HCT116 (cell line): ENCODE measurements around the gene TYW1.
"Not testable (repeated sequence)": the region's sequence is repeated elsewhere in the genome, so short reads cannot be mapped to it uniquely, and the experiment has no call there.

Experiments used
- CTCF ChIP-seq, 3 experiments: fragments of 200-600 bp in 1 of 3; sonication (generic) in 1 of 3; IDR thresholded peaks in 2 of 3; conservative IDR thresholded peaks in 1 of 3; 2 replicates each; pipeline ENCODE4 v1.5.1; 2012 to 2017; ENCODE audit warnings: low read depth in 2 of 3, low read length in 2 of 3, antibody characterized with exemption in 1 of 3, borderline replicate concordance in 1 of 3, control low read depth in 1 of 3, mild to moderate bottlenecking in 1 of 3, mixed read lengths in 1 of 3, mixed run types in 1 of 3, moderate library complexity in 1 of 3; ENCODE audit not compliant: insufficient read depth in 1 of 3
- EZH2 ChIP-seq: fragments of 200-600 bp; sonication (generic); IDR thresholded peaks from 2 replicates; pipeline ENCODE4 v1.6.1; 2017; ENCODE audit warnings: antibody characterized with exemption, mixed run types
- EZH2phosphoT487 ChIP-seq: fragments of 200-600 bp; IDR thresholded peaks from 2 replicates; pipeline ENCODE4 v1.6.1; 2018; ENCODE audit warnings: antibody characterized with exemption, borderline replicate concordance
- JUND ChIP-seq: IDR thresholded peaks from 2 replicates; pipeline ENCODE4 v1.6.1; 2012
- POLR2AphosphoS5 ChIP-seq: IDR thresholded peaks from 2 replicates; pipeline ENCODE4 v1.6.1; 2011; ENCODE audit warnings: mild to moderate bottlenecking, low read depth, low read length, moderate library complexity
- RAD21 ChIP-seq: IDR thresholded peaks from 2 replicates; pipeline ENCODE4 v1.6.1; 2012; ENCODE audit warnings: low read depth, mild to moderate bottlenecking
- REST ChIP-seq: IDR thresholded peaks from 2 replicates; pipeline ENCODE4 v1.6.1; 2012; ENCODE audit warnings: low read depth
- TCF7L2 ChIP-seq: IDR thresholded peaks from 2 replicates; pipeline ENCODE4 v1.7.0; 2011; ENCODE audit warnings: borderline replicate concordance, inconsistent platforms; ENCODE audit not compliant: insufficient read depth, insufficient read length; ENCODE audit errors: extremely low read depth
- ZFX ChIP-seq: fragments of 450-650 bp; IDR thresholded peaks from 2 replicates; pipeline ENCODE4 v1.6.1; 2017
- TF ChIP-seq, protein P1 (sequence below): IDR thresholded peaks from 2 replicates; pipeline ENCODE4 v1.6.1; 2012

DNA sequence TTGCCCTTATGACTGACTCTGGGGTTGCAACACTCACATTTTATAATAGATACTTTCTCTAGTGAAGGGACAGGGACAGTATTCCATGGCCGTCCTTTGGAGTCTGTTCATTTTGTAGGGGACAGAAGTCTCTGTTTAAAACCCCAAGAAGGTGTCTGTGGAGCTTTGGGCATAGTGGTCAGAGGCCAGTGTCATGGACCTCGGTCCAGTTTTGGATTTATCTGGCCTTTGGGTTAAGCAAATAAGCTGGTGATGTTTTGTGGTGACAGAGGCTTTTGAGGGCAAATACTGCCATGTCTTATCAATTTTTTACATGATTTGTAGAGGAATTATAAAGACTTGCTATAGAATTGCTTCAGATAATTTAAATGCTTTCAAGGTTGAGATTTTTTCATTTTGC, 50.2 kb downstream of the TYW1 start:
- not testable (repeated sequence) for TF ChIP-seq CTCF (IDR thresholded peaks at IDR 0.05 in 2 of 3, conservative IDR thresholded peaks at IDR 0.05 in 1 of 3; ENCODE audit: borderline replicate concordance in 1 of 3, insufficient read depth in 1 of 3, low read depth in 2 of 3, low read length in 2 of 3); REST; EZH2; EZH2phosphoT487; TCF7L2; ZFX; RAD21; JUND; POLR2AphosphoS5
- TF ChIP-seq, protein P1, sequence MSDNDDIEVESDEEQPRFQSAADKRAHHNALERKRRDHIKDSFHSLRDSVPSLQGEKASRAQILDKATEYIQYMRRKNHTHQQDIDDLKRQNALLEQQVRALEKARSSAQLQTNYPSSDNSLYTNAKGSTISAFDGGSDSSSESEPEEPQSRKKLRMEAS: not testable (repeated sequence)
